Uterus (tissue), 2 donors: ENCODE results near the gene SH2B3.

Experiments used
- CTCF ChIP-seq, 4 experiments: fragments of 200-600 bp in 2 of 4; fragments of 450-650 bp in 2 of 4; sonication (generic) in 2 of 4; IDR thresholded peaks; one replicate each; pipeline ENCODE4 v1.5.1; 2016 to 2019; ENCODE audit warnings: antibody characterized with exemption in 4 of 4, mild to moderate bottlenecking in 2 of 4, moderate library complexity in 1 of 4
- POLR2A ChIP-seq, 2 donors: fragments of 450-650 bp; IDR thresholded peaks; one replicate each; pipeline ENCODE4 v1.6.1; 2016; ENCODE audit warnings: antibody characterized with exemption in 2 of 2, mild to moderate bottlenecking in 1 of 2, moderate library complexity in 1 of 2

GRCh38 chr12:111393700-111394300, 11.9 kb upstream of the SH2B3 start:
- TF ChIP-seq CTCF (IDR thresholded peaks at IDR 0.05) (no peak), POLR2A (IDR thresholded peaks at IDR 0.05) (no peak)
